HG02938 (cell line): ENCODE results near the gene IQUB.
"Not testable (repeated sequence)": the region's sequence is repeated elsewhere in the genome, so short reads cannot be mapped to it uniquely, and the experiment has no call there.

Experiments
- ATAC-seq: cut with Tn5 transposase; IDR thresholded peaks from one replicate; pipeline ENCODE4 v1.9.1; 2021; ENCODE audit warnings: mild to moderate bottlenecking, moderate library complexity; ENCODE audit not compliant: unreplicated experiment

Gene IQUB

GRCh38 chr7:123494193-123494796 is 40.1 kb downstream of the IQUB start:
- peak; percentile 54 for ATAC-seq

- ATAC-seq, result peak; percentile 93
These were observed 41.9 kb downstream of the IQUB start for GRCh38 chr7:123492485-123492884.

- no peak for ATAC-seq
These were observed 48.7 kb downstream of the IQUB start for GRCh38 chr7:123485721-123486120.

- no peak for ATAC-seq
These were observed 49.2 kb downstream of the IQUB start for GRCh38 chr7:123485187-123485586.

GRCh38 chr7:123484199-123484598 is 50.2 kb downstream of the IQUB start:
- no peak for ATAC-seq

GRCh38 chr7:123480107-123480506 is 54.3 kb downstream of the IQUB start:
- no peak for ATAC-seq

GRCh38 chr7:123478056-123478455 is 56.3 kb downstream of the IQUB start:
- not testable (repeated sequence) for ATAC-seq

- ATAC-seq, result no peak
These were observed 61.5 kb downstream of the IQUB start for GRCh38 chr7:123472750-123473445.

GRCh38 chr7:123472327-123472726 is 62.1 kb downstream of the IQUB start:
- no peak for ATAC-seq

GRCh38 chr7:123468303-123468702 is 66.1 kb downstream of the IQUB start:
- no peak for ATAC-seq

GRCh38 chr7:123463890-123464289 is 70.5 kb downstream of the IQUB start:
- ATAC-seq, result no peak

GRCh38 chr7:123460616-123461015 is 73.8 kb downstream of the IQUB start:
- ATAC-seq, result no peak

- no peak for ATAC-seq
These were observed 78.4 kb downstream of the IQUB start for GRCh38 chr7:123455965-123456470.

GRCh38 chr7:123440101-123440548 is 94.3 kb downstream of the IQUB start:
- ATAC-seq, result no peak

GRCh38 chr7:123439191-123439590 is 95.2 kb downstream of the IQUB start:
- ATAC-seq, result no peak

GRCh38 chr7:123437447-123437995 is 96.9 kb downstream of the IQUB start:
- ATAC-seq, result no peak

GRCh38 chr7:123435080-123435700 is 99.2 kb downstream of the IQUB start:
- no peak for ATAC-seq

GRCh38 chr7:123433665-123434064 is 100.7 kb downstream of the IQUB start:
- ATAC-seq, result no peak

GRCh38 chr7:123432601-123433000 is 101.8 kb downstream of the IQUB start:
- ATAC-seq, result no peak

- ATAC-seq, result no peak
These were observed 103.2 kb downstream of the IQUB start for GRCh38 chr7:123431075-123431614.

- no peak for ATAC-seq
These were observed 109.1 kb downstream of the IQUB start for GRCh38 chr7:123425246-123425645.
